Ascending aorta (tissue), 2 donors: ENCODE measurements around the gene IFNA8. TPM values are rescaled to one million over a fixed set of nuclear protein-coding genes. Genes with fewer than 3 reads are reported as not detected.

ENCODE experiments used
- DNase-seq, 2 donors: peaks; one replicate each; pipeline ENCODE4 v3.0.0-alpha.2; 2019; ENCODE audit warnings: low spot score in 2 of 2
- H3K27ac ChIP-seq, 2 donors: fragments of 200-600 bp; sonication (generic); one replicate each; pipeline ENCODE4 v1.5.1; 2016 to 2017; ENCODE audit warnings: mild to moderate bottlenecking in 1 of 2
- H3K27me3 ChIP-seq: fragments of 200-600 bp; sonication (generic); one replicate; pipeline ENCODE4 v1.5.1; 2017
- H3K36me3 ChIP-seq, 2 donors: fragments of 200-600 bp; sonication (generic); one replicate each; pipeline ENCODE4 v1.5.1; 2016
- H3K4me1 ChIP-seq, 2 donors: fragments of 200-600 bp; sonication (generic); one replicate each; pipeline ENCODE4 v1.5.1; 2016 to 2017; ENCODE audit warnings: mild to moderate bottlenecking in 1 of 2
- H3K4me3 ChIP-seq, 2 donors: fragments of 200-600 bp; sonication (generic); one replicate each; pipeline ENCODE4 v1.5.1; 2016 to 2017; ENCODE audit warnings: mild to moderate bottlenecking in 1 of 2
- H3K9me3 ChIP-seq, 2 donors: fragments of 200-600 bp; sonication (generic); one replicate each; pipeline ENCODE4 v1.5.1; 2016
- CTCF ChIP-seq, 3 experiments: fragments of 200-600 bp in 2 of 3; fragments of 450-650 bp in 1 of 3; sonication (generic) in 2 of 3; IDR thresholded peaks; one replicate each; pipeline ENCODE4 v1.5.1; 2016 to 2019; ENCODE audit warnings: antibody characterized with exemption in 3 of 3, mild to moderate bottlenecking in 1 of 3, moderate library complexity in 1 of 3
- intact Hi-C: fragments of 100-400 bp; cut with DNase I; formaldehyde crosslinking; loops from one replicate; pipeline ENCODE4 v1.15.1; 2023
- total RNA-seq: library from RNA; depleted of rRNA; stranded (reverse); fragments of >200 nt; gene quantifications from one replicate; pipeline ENCODE4 v1.1.0, GENCODE V29; 2016

IFNA8 gene
- total RNA-seq, 1 donor from 2014 or later = not detected

DNA sequence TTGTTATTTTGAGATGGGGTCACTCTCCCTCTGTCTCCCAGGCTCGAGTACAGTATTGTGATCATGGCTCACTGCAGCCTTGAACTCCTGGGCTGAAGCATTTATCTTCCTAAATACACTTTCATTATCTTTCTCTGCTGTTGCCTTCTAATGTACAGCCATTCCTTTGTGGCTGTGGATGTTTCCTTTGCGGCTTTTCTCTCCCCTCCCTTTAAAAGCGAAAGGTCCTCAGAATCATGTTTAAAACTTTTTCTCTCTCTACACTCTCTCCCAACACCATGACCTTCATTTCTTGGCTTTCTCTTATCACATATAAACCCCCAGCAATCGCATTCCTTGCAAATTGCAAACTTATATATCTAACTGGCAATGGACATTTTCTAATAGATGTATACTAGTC is 25.3 kb upstream of the IFNA8 start:
- intact Hi-C loops = no loop called here
- Histone ChIP-seq H3K36me3 (no peaks in the 10 kb centered on the region), H3K27me3 (no peaks in the 10 kb centered on the region), H3K27ac (no peak overlapping the region), H3K9me3 (no peaks in the 10 kb centered on the region), H3K4me3 (no peak overlapping the region), H3K4me1 (no peaks in the 10 kb centered on the region)
- no peak for TF ChIP-seq CTCF (IDR thresholded peaks at IDR 0.05)
- DNase-seq = no peak

DNA sequence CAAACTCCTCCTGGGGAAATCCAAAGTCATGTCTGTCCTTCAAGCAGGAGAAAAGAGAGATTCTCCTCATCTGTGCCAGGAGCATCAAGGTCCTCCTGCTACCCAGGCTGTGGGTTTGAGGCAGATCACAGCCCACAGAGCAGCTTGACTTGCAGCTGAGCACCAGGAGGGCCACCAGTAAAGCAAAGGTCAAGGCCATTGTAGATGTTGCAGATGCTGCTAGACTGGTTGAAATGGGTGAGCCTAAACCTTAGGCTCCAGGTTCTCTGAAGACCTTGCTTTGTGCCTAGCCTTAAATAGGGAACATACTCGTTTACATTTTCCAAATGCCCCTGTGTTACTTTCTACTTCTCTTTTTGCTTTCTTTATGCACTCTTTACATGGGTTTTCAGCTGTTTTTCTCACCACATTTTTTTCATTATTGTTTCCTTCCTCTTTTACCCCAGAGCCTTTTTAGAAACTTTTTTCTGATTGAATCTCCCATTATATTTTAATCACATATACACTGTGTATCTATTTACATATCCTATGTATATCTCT is 23.7 kb upstream of the IFNA8 start, which contains the start of gene IFNA2:
IFNA2 (minus strand) TSS at position 268 of the 540 bp plus-strand sequence; CDS start at position 199, 69 bp downstream.
- Histone ChIP-seq H3K36me3 (no peaks in the 10 kb centered on the region), H3K9me3 (no peaks in the 10 kb centered on the region), H3K27ac (no peak within 1 kb of the TSS), H3K4me3 (no peak within 1 kb of the TSS), H3K4me1 (no peaks in the 10 kb centered on the region), H3K27me3 (no peaks in the 10 kb centered on the region)
- no peak for TF ChIP-seq CTCF (IDR thresholded peaks at IDR 0.05)
- intact Hi-C loops = no loop called here
- DNase-seq = no peak

DNA sequence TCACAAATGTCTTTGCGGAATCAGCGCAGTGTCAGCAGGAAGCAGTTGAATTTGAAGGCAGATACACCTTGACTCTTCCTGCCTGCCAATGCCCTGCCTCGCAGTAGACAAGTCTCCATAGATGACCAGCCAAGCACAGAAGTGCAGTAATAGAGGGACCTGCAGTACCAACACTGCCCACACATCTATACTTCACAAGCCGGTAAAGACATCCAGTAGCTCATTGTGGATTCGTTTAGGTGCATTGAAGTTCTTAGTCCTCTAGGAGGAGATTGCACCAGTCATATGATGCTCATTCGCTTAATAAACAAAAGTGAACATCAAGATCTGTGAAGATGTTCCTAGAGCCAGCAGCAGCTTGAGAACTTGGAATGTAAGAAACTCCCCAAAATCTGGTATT is 16.6 kb upstream of the IFNA8 start:
- no peak overlapping the region for H3K4me3 ChIP-seq
- no peak for DNase-seq
- H3K27me3 ChIP-seq = no peaks in the 10 kb centered on the region
- no peaks in the 10 kb centered on the region for H3K4me1 ChIP-seq
- intact Hi-C loops = loop anchor here (10.0 kb wide), 1 partner anchor 163 kb away; no protein-coding TSS in a partner anchor
- H3K36me3 ChIP-seq = no peaks in the 10 kb centered on the region
- no peak overlapping the region for H3K27ac ChIP-seq
- H3K9me3 ChIP-seq = no peaks in the 10 kb centered on the region
- no peak for TF ChIP-seq CTCF (IDR thresholded peaks at IDR 0.05)

DNA sequence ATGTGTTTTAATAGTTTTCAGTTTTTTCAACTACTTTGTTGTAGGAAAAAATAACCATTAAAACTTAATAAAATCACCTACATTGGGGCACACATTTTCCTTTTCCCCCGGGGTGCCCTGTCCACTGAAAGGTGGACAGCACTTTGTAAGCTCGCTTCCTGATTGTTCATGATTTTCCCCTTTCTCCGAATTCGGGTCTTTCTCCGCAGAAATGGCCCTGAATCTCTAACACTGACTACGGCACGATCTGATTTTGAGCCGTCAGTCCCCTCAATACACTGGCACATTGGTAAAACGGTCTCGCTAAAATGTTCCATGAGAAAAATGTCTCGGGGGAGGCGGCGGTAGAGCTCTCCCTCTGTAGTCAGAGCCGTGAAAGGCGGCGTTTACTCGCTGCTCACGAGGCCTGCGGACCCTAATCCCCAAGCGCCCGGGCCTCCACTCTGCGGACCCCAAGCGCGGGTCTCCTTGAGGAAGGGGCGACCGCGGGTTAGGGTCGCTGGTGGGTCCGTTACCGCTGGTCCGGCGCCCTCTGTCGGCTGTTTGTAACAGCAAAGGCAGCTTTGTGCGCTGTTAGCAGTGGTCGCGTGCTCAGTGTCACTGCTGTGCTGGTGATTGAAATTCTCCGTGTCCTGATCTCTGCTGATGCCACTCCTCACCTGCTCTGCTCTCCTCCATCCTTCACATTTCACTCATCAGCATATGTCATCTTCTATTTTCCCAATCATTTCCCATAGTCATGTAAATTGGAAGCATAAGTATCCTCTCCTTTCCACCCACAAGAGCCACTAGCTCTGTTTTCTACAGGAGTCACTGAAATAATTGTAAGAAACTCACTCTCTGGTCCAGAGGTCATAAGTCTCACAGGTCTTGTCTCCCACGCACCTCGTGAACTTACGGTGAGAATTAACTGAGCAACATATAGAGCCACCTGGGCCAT is 12.9 kb upstream of the IFNA8 start:
- DNase-seq = no peak
- H3K9me3 ChIP-seq = no peaks in the 10 kb centered on the region
- no peaks in the 10 kb centered on the region for H3K36me3 ChIP-seq
- no peak overlapping the region for H3K27ac ChIP-seq
- H3K4me1 ChIP-seq = no peaks in the 10 kb centered on the region
- H3K4me3 ChIP-seq = peak overlapping the region; percentile 50 to 63
- peak; percentile 41 to 78 (median 64) for TF ChIP-seq CTCF (IDR thresholded peaks at IDR 0.05)
- intact Hi-C loops = loop anchor here (5.0 to 10.0 kb wide), 2 partner anchors 64 to 159 kb away; no protein-coding TSS in a partner anchor
- H3K27me3 ChIP-seq = no peaks in the 10 kb centered on the region

- Histone ChIP-seq H3K27ac (no peak overlapping the region), H3K9me3 (no peaks in the 10 kb centered on the region)
Measured at GRCh38 chr9:21398955-21399489, 9.9 kb upstream of the IFNA8 start.

More at GRCh38 chr9:21398955-21399489, 9.9 kb upstream of the IFNA8 start:
- Histone ChIP-seq H3K4me3 (no peak overlapping the region), H3K27me3 (no peaks in the 10 kb centered on the region), H3K36me3 (no peaks in the 10 kb centered on the region), H3K4me1 (peaks cover 0 to 8% of the 10 kb centered on the region in 2 donors)
- DNase-seq = no peak
- no peak for TF ChIP-seq CTCF (IDR thresholded peaks at IDR 0.05)
- intact Hi-C loops = loop anchor here (5.0 to 10.0 kb wide), 2 partner anchors 67 to 156 kb away; no protein-coding TSS in a partner anchor
